Tibial nerve (tissue), 4 donors: ENCODE results near the gene NLRP3.

Experiments used
- CTCF ChIP-seq, 5 experiments: fragments of 200-600 bp in 3 of 5; fragments of 450-650 bp in 2 of 5; sonication (generic) in 3 of 5; IDR thresholded peaks; one replicate each; pipeline ENCODE4 v1.5.1; 2016 to 2019; ENCODE audit warnings: antibody characterized with exemption in 5 of 5, mild to moderate bottlenecking in 3 of 5, moderate library complexity in 2 of 5
- EP300 ChIP-seq, 2 donors: sonication (generic); formaldehyde crosslinking; IDR thresholded peaks; one replicate each; pipeline ENCODE4 v1.6.1; 2017; ENCODE audit warnings: antibody characterized with exemption in 2 of 2, mild to moderate bottlenecking in 1 of 2

DNA sequence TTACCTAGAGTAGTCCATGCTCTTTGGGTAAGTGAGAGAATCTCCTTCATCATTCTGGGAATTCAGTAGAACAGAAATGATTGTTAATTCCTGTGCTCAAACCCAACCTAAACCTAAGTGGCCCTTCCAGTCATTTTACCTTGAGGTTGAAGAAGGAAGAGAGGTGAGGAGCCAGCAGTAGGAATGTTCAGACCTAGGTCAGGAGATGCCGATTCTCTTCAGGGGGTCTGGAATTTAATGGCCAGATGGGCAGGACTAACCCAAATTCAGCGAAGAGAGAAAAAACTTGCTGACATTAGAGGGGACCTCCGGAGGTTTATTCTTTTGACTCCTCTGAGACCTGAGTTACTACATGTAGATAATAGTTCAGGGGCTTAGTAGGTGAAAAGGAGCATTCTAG lies 58.4 kb downstream of the NLRP3 start:
- TF ChIP-seq EP300 (IDR thresholded peaks at IDR 0.05) (no peak), CTCF (IDR thresholded peaks at IDR 0.05) (no peak)
